HFFc6 (cell line): ENCODE measurements around the gene SRGAP1. TPM values are rescaled to one million over a fixed set of nuclear protein-coding genes. Genes with fewer than 3 reads are reported as not detected.

Source experiments
- DNase-seq: peaks from one replicate; pipeline ENCODE4 v3.0.0-alpha.2; 2018
- H3K27ac Mint-ChIP-seq: 2 replicates; pipeline ENCODE4 v1.8.0; 2020; ENCODE audit warnings: mild to moderate bottlenecking, mixed read lengths
- H3K27me3 Mint-ChIP-seq: 2 replicates; pipeline ENCODE4 v1.8.0; 2021; ENCODE audit warnings: mild to moderate bottlenecking, moderate library complexity, mixed read lengths; ENCODE audit not compliant: insufficient read depth
- H3K36me3 Mint-ChIP-seq: 2 replicates; pipeline ENCODE4 v1.8.0; 2021; ENCODE audit warnings: low read depth, mixed read lengths
- H3K4me1 Mint-ChIP-seq: 2 replicates; pipeline ENCODE4 v1.8.0; 2020; ENCODE audit warnings: low read depth, mixed read lengths
- H3K4me3 Mint-ChIP-seq: 2 replicates; pipeline ENCODE4 v1.8.0; 2020; ENCODE audit warnings: mild to moderate bottlenecking, moderate library complexity, mixed read lengths
- H3K9me3 Mint-ChIP-seq: 2 replicates; pipeline ENCODE4 v1.8.0; 2020; ENCODE audit warnings: mild to moderate bottlenecking, mixed read lengths
- CTCF ChIP-seq: fragments of 200-600 bp; sonication (generic); IDR thresholded peaks from 2 replicates; pipeline ENCODE4 v1.5.0; 2021; ENCODE audit warnings: antibody characterized with exemption, mild to moderate bottlenecking
- total RNA-seq, 6 experiments: library from RNA; stranded (reverse); fragmentation: NEBNext Ultra II Directional; extraction: Animal tissue kit (Norgen Biotek cat#: 25700); gene quantifications; 2 replicates in 1 of 6; 3 replicates in 5 of 6; pipeline ENCODE4 v1.2.3, GENCODE V29; 2021

Gene SRGAP1
- total RNA-seq, 6 experiments from 2014 or later, result 35.7 to 45.8 (median 40.9) TPM

- DNase-seq, result peak; percentile 31
- no peak for TF ChIP-seq CTCF
- H3K9me3 Mint-ChIP-seq, result peaks cover 6% of the 10 kb centered on the region
- peak overlapping the region; percentile 93 for H3K4me3 Mint-ChIP-seq
- no peaks in the 10 kb centered on the region; the same call in 1 of the 2 replicates for H3K27me3 Mint-ChIP-seq
- peaks cover 26% of the 10 kb centered on the region for H3K36me3 Mint-ChIP-seq
- H3K4me1 Mint-ChIP-seq, result peaks cover 31% of the 10 kb centered on the region
- peak overlapping the region; percentile 94 for H3K27ac Mint-ChIP-seq
Observed at GRCh38 chr12:63822352-63822751, 22.1 kb upstream of the SRGAP1 start.

GRCh38 chr12:63823040-63823439, 21.5 kb upstream of the SRGAP1 start:
- no peak for TF ChIP-seq CTCF
- no peak for DNase-seq
- peak overlapping the region; percentile 93 for H3K4me3 Mint-ChIP-seq
- peaks cover 31% of the 10 kb centered on the region for H3K4me1 Mint-ChIP-seq
- no peaks in the 10 kb centered on the region; the same call in 1 of the 2 replicates for H3K27me3 Mint-ChIP-seq
- no peak overlapping the region for H3K27ac Mint-ChIP-seq
- peaks cover 6% of the 10 kb centered on the region for H3K9me3 Mint-ChIP-seq
- H3K36me3 Mint-ChIP-seq, result peaks cover 26% of the 10 kb centered on the region

GRCh38 chr12:63826006-63826585, 18.4 kb upstream of the SRGAP1 start:
- DNase-seq, result peak; percentile 59
- H3K27me3 Mint-ChIP-seq, result no peaks in the 10 kb centered on the region; the same call in none of the 2 replicates
- peaks cover 23% of the 10 kb centered on the region for H3K36me3 Mint-ChIP-seq
- no peak overlapping the region for H3K27ac Mint-ChIP-seq
- peaks cover 29% of the 10 kb centered on the region for H3K4me1 Mint-ChIP-seq
- peaks cover 17% of the 10 kb centered on the region for H3K9me3 Mint-ChIP-seq
- peak; percentile 88 for TF ChIP-seq CTCF
- H3K4me3 Mint-ChIP-seq, result no peak overlapping the region

GRCh38 chr12:63828867-63829266, 15.6 kb upstream of the SRGAP1 start:
- peaks cover 5% of the 10 kb centered on the region; the same call in 1 of the 2 replicates for H3K4me1 Mint-ChIP-seq
- no peak overlapping the region for H3K27ac Mint-ChIP-seq

GRCh38 chr12:63836046-63836445, 8.5 kb upstream of the SRGAP1 start:
- H3K4me3 Mint-ChIP-seq, result no peak overlapping the region
- H3K9me3 Mint-ChIP-seq, result no peaks in the 10 kb centered on the region
- no peaks in the 10 kb centered on the region; the same call in 1 of the 2 replicates for H3K27me3 Mint-ChIP-seq
- H3K4me1 Mint-ChIP-seq, result peaks cover 11% of the 10 kb centered on the region
- DNase-seq, result no peak
- no peaks in the 10 kb centered on the region for H3K36me3 Mint-ChIP-seq
- no peak overlapping the region for H3K27ac Mint-ChIP-seq
- no peak for TF ChIP-seq CTCF

More at GRCh38 chr12:63828867-63829266, 15.6 kb upstream of the SRGAP1 start:
- TF ChIP-seq CTCF, result no peak
- peaks cover 17% of the 10 kb centered on the region for H3K9me3 Mint-ChIP-seq
- no peaks in the 10 kb centered on the region; the same call in 1 of the 2 replicates for H3K27me3 Mint-ChIP-seq
- peaks cover 10% of the 10 kb centered on the region for H3K36me3 Mint-ChIP-seq
- no peak overlapping the region for H3K4me3 Mint-ChIP-seq
- no peak for DNase-seq
